IMR-90 (cell line): Measurements from ENCODE around the gene PPRC1. TPM values are rescaled to one million over a fixed set of nuclear protein-coding genes. Genes with fewer than 3 reads are reported as not detected.

Experiments
- ATAC-seq: fragments of 200-7000 bp; cut with Tn5 transposase; 2 replicates; pipeline ENCODE4 v1.9.1; 2020; ENCODE audit warnings: low read depth, mild to moderate bottlenecking, moderate library complexity
- BruUV-seq: library from RNA; stranded (reverse); fragments of 400-500 nt; replicated peaks from 2 replicates; lab custom pipeline; 2021; lab: Mats Ljungman, UMichigan
- CTCF ChIA-PET: fragments of 300-600 bp; formaldehyde crosslinking; extraction: SDS; loops from one replicate; lab custom pipeline; 2021; ENCODE audit warnings: antibody characterized with exemption; lab: Yijun Ruan, JAX
- POLR2A ChIA-PET: fragments of 300-600 bp; sonication (Branson Sonifier 250); formaldehyde crosslinking; loops from one replicate; lab custom pipeline; 2022; ENCODE audit warnings: antibody characterized with exemption; ENCODE audit not compliant: unreplicated experiment; lab: Charles Lee
- DNase-seq: peaks from one replicate; pipeline ENCODE4 v3.0.0; 2013
- H2AFZ ChIP-seq: replicated peaks from 2 replicates; pipeline ENCODE3; 2013; ENCODE audit warnings: low read length, mild to moderate bottlenecking; ENCODE audit not compliant: poor library complexity
- H2AK5ac ChIP-seq: 2 replicates; pipeline ENCODE4 v1.6.1; 2013; ENCODE audit warnings: low read depth, low read length, inconsistent platforms
- H2AK9ac ChIP-seq: replicated peaks from 2 replicates; pipeline ENCODE3; 2013; ENCODE audit warnings: mild to moderate bottlenecking, low read depth, low read length, moderate library complexity; ENCODE audit not compliant: poor library complexity
- H2BK120ac ChIP-seq: 2 replicates; pipeline ENCODE4 v1.6.1; 2013; ENCODE audit warnings: low read depth, low read length, inconsistent platforms
- H2BK15ac ChIP-seq: 3 replicates; pipeline ENCODE4 v1.6.1; 2013; ENCODE audit warnings: low read depth, low read length, inconsistent platforms
- H2BK20ac ChIP-seq: 2 replicates; pipeline ENCODE4 v1.6.1; 2013; ENCODE audit warnings: low read depth, mild to moderate bottlenecking, inconsistent platforms, low read length, moderate library complexity
- H2BK5ac ChIP-seq: 2 replicates; pipeline ENCODE4 v1.6.1; 2013; ENCODE audit warnings: mild to moderate bottlenecking, low read depth, low read length, inconsistent platforms; ENCODE audit not compliant: poor library complexity, severe bottlenecking
- H3K14ac ChIP-seq: replicated peaks from 2 replicates; pipeline ENCODE4 v1.6.1; 2013; ENCODE audit warnings: low read depth, low read length, inconsistent platforms
- H3K18ac ChIP-seq: 2 replicates; pipeline ENCODE4 v1.6.1; 2013; ENCODE audit warnings: low read depth, low read length, control low read depth
- H3K23ac ChIP-seq: 2 replicates; pipeline ENCODE4 v1.6.1; 2013; ENCODE audit warnings: low read depth, low read length, inconsistent platforms
- H3K27ac ChIP-seq: 2 replicates; pipeline ENCODE4 v1.5.1; 2013; ENCODE audit warnings: mild to moderate bottlenecking, control low read depth, low read length; ENCODE audit not compliant: insufficient read depth
- H3K27me3 ChIP-seq: 2 replicates; pipeline ENCODE4 v1.6.1; 2013; ENCODE audit warnings: low read length; ENCODE audit not compliant: control insufficient read depth, insufficient read depth
- H3K36me3 ChIP-seq: 2 replicates; pipeline ENCODE4 v1.6.1; 2013; ENCODE audit warnings: low read length, mixed read lengths; ENCODE audit not compliant: control insufficient read depth, insufficient read depth
- H3K4ac ChIP-seq: 2 replicates; pipeline ENCODE4 v1.6.1; 2013; ENCODE audit warnings: low read depth, low read length, inconsistent platforms
- H3K4me1 ChIP-seq: 2 replicates; pipeline ENCODE4 v1.6.1; 2013; ENCODE audit warnings: low read length, mixed read lengths; ENCODE audit not compliant: control insufficient read depth, insufficient read depth
- H3K4me2 ChIP-seq: 2 replicates; pipeline ENCODE4 v1.6.1; 2013; ENCODE audit warnings: low read depth, mild to moderate bottlenecking, control low read depth, low read length, moderate library complexity
- H3K4me3 ChIP-seq: 2 replicates; pipeline ENCODE4 v1.5.1; 2013; ENCODE audit warnings: low read depth, mild to moderate bottlenecking, control low read depth, low read length, moderate library complexity; ENCODE audit not compliant: insufficient read depth
- H3K56ac ChIP-seq: 2 replicates; pipeline ENCODE4 v1.6.1; 2013; ENCODE audit warnings: low read length, inconsistent platforms; ENCODE audit not compliant: insufficient read depth; ENCODE audit errors: extremely low read depth
- H3K79me1 ChIP-seq, 2 experiments: 2 replicates each; pipeline ENCODE4 v1.6.1; 2013; ENCODE audit warnings: low read length in 2 of 2, inconsistent platforms in 1 of 2, low read depth in 1 of 2
- H3K9ac ChIP-seq: 2 replicates; pipeline ENCODE4 v1.6.1; 2013; ENCODE audit warnings: low read depth, low read length, control low read depth
- H3K9me1 ChIP-seq: 2 replicates; pipeline ENCODE4 v1.6.1; 2013; ENCODE audit warnings: low read length, inconsistent platforms; ENCODE audit not compliant: insufficient read depth
- H3K9me3 ChIP-seq: 2 replicates; pipeline ENCODE4 v1.6.1; 2013; ENCODE audit warnings: low read length; ENCODE audit not compliant: control insufficient read depth, insufficient read depth
- H4K20me1 ChIP-seq: 2 replicates; pipeline ENCODE4 v1.6.1; 2013; ENCODE audit warnings: low read length, inconsistent platforms; ENCODE audit not compliant: insufficient read depth
- H4K5ac ChIP-seq: 2 replicates; pipeline ENCODE4 v1.6.1; 2013; ENCODE audit warnings: mild to moderate bottlenecking, low read depth, low read length, control low read depth
- H4K8ac ChIP-seq, 2 experiments: 2 replicates each; pipeline ENCODE4 v1.6.1; 2013; ENCODE audit warnings: low read depth in 2 of 2, low read length in 2 of 2, control low read depth in 1 of 2, inconsistent platforms in 1 of 2
- H4K91ac ChIP-seq: 2 replicates; pipeline ENCODE4 v1.6.1; 2013; ENCODE audit warnings: low read depth, low read length, inconsistent platforms; ENCODE audit not compliant: insufficient read depth
- CHD1 ChIP-seq: IDR thresholded peaks from 2 replicates; pipeline ENCODE4 v1.6.1; 2012; ENCODE audit warnings: low read depth, low read length, improper control_type of control experiment
- ELK1 ChIP-seq: fragments of 150-350 bp; IDR thresholded peaks from 2 replicates; pipeline ENCODE4 v1.6.1; 2016; ENCODE audit warnings: low read depth, mild to moderate bottlenecking, low read length, moderate library complexity, borderline replicate concordance
- FOS ChIP-seq: fragments of 150-350 bp; IDR thresholded peaks from 2 replicates; pipeline ENCODE4 v1.6.1; 2016; ENCODE audit warnings: low read depth, low read length
- MAFK ChIP-seq: IDR thresholded peaks from 2 replicates; pipeline ENCODE4 v1.6.1; 2012; ENCODE audit warnings: low read depth, low read length, improper control_type of control experiment
- MXI1 ChIP-seq: IDR thresholded peaks from 2 replicates; pipeline ENCODE4 v1.6.1; 2012; ENCODE audit warnings: low read depth, mild to moderate bottlenecking, low read length, moderate library complexity, borderline replicate concordance
- POLR2A ChIP-seq: IDR thresholded peaks from 2 replicates; pipeline ENCODE4 v1.6.1; 2012; ENCODE audit warnings: mild to moderate bottlenecking, low read depth, low read length
- RCOR1 ChIP-seq: IDR thresholded peaks from 2 replicates; pipeline ENCODE4 v1.6.1; 2012; ENCODE audit warnings: mild to moderate bottlenecking, low read length, improper control_type of control experiment; ENCODE audit not compliant: insufficient replicate concordance
- USF2 ChIP-seq: fragments of 150-350 bp; IDR thresholded peaks from 2 replicates; pipeline ENCODE4 v1.6.1; 2017; ENCODE audit warnings: mild to moderate bottlenecking, antibody characterized with exemption, low read length, low read depth
- WGBS, 2 experiments: methylation state at CpG; one replicate each; pipeline versions ENCODE4 v1.1.5 to v1.1.7; 2013; ENCODE audit warnings: missing lambda C conversion rate in 2 of 2; ENCODE audit not compliant: insufficient read length in 1 of 2; ENCODE audit errors: extremely low coverage in 2 of 2; 5-methylcytosine and 5-hydroxymethylcytosine counted together
- dilution Hi-C: fragments of 300-500 bp; cut with HindIII; formaldehyde crosslinking; loops from one replicate; pipeline ENCODE4 v1.14.3; 2018; ENCODE audit warnings: low sequenced_read_pairs; ENCODE audit not compliant: unreplicated experiment
- in situ Hi-C: fragments of 300-500 bp; cut with MboI; formaldehyde crosslinking; loops from 3 replicates; pipeline ENCODE4 v1.14.3; 2019; ENCODE audit warnings: low sequenced_read_pairs, inconsistent platforms, mixed read lengths
- intact Hi-C: fragments of 100-400 bp; cut with micrococcal nuclease; formaldehyde crosslinking; loops from 2 replicates; pipeline ENCODE4 v1.10.0; 2022
- polyA plus RNA-seq, 3 experiments: library from polyadenylated mRNA; depleted of rRNA; stranded (reverse); fragments of >200 nt; gene quantifications; 2 replicates each; pipeline ENCODE4 v1.2.3, GENCODE V29; 2012; ENCODE audit warnings: low replicate concordance in 1 of 3
- total RNA-seq: library from RNA; depleted of rRNA; stranded (reverse); fragments of >200 nt; gene quantifications from 2 replicates; pipeline ENCODE4 v1.2.3, GENCODE V29; 2012

PPRC1 gene
- total and polyA plus RNA-seq, 2 of the 4 experiments (the other 2 are of a cell fraction) = 11.8 to 38.7 TPM

- CTCF ChIA-PET = no interaction called here
- intact Hi-C loops = loop anchor here (5.0 kb wide), 1 partner anchor 38 kb away; no protein-coding TSS in a partner anchor
- H2AK9ac ChIP-seq = no peak overlapping the region
These were observed 51.8 kb downstream of the PPRC1 start for GRCh38 chr10:102184606-102185005.

More at GRCh38 chr10:102184606-102185005, 51.8 kb downstream of the PPRC1 start:
- Histone ChIP-seq H3K27ac (no peak overlapping the region), H3K4me2 (no peak overlapping the region), H3K18ac (no peak overlapping the region), H3K27me3 (peaks cover 7% of the 10 kb centered on the region), H4K20me1 (no peaks in the 10 kb centered on the region), H4K8ac (no peak overlapping the region), H3K4me1 (no peaks in the 10 kb centered on the region), H3K23ac (no peak overlapping the region), H3K56ac (no peak overlapping the region), H4K91ac (no peak overlapping the region), H3K9ac (no peak overlapping the region), H2BK15ac (no peak overlapping the region), H4K5ac (no peak overlapping the region), H2AK5ac (no peak overlapping the region), H3K4me3 (no peak overlapping the region), H3K36me3 (no peaks in the 10 kb centered on the region), H3K79me1 (no peaks in the 10 kb centered on the region), H3K14ac (no peak overlapping the region), H2BK5ac (no peak overlapping the region), H3K9me1 (no peaks in the 10 kb centered on the region), H3K4ac (no peak overlapping the region), H3K9me3 (peaks cover 4% of the 10 kb centered on the region; the same call in 1 of the 2 replicates), H2AFZ (no peak overlapping the region), H2BK120ac (no peak overlapping the region), H2BK20ac (no peak overlapping the region)
- TF ChIP-seq MAFK = no peak
- TF ChIP-seq USF2 = no peak
- TF ChIP-seq RCOR1 = no peak
- no peak for TF ChIP-seq MXI1
- TF ChIP-seq FOS = no peak
- TF ChIP-seq POLR2A = no peak
- no peak for TF ChIP-seq ELK1
- no peak for TF ChIP-seq CHD1
- dilution Hi-C loops = no loop called here
- in situ Hi-C loops = no loop called here
- DNase-seq (no peak), ATAC-seq (no peak)
- BruUV-seq = no TSS peak
- WGBS, 2 experiments = no CpG with 5 or more reads among the region's 2 CpGs
- POLR2A ChIA-PET = no interaction called here
